GM18907 (cell line): ENCODE measurements around the gene STRIT1.

Source experiments
- ATAC-seq: cut with Tn5 transposase; IDR thresholded peaks from one replicate; pipeline ENCODE4 v1.9.1; 2021; ENCODE audit warnings: mild to moderate bottlenecking, moderate library complexity; ENCODE audit not compliant: unreplicated experiment

STRIT1 gene

DNA sequence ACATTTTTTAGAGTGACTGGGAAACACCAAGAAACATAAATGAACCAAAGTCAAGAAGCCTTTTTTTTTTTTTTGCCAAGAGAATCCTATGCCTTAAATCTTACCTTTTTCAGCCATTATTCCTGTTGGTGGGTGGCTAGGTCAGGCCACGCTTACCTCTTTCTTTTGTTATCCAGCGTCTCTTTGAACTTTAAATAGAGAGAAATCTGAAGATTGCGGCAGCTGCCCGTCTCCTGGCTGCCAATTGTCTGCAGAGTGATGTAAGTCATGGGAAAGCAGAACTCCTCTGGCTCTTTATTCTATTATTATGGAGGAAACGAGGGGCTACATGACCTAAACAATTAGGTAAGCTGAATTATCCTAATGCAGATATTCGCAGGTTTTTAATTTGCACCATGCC lies at the start of gene STRIT1:
TSS of gene STRIT1 (minus strand) at position 168 of the 400 bp plus-strand sequence.
- ATAC-seq = no peak

GRCh38 chr3:155342344-155342743 lies 48.9 kb upstream of the STRIT1 start:
- no peak for ATAC-seq

GRCh38 chr3:155339052-155339451 lies 45.6 kb upstream of the STRIT1 start:
- no peak for ATAC-seq

DNA sequence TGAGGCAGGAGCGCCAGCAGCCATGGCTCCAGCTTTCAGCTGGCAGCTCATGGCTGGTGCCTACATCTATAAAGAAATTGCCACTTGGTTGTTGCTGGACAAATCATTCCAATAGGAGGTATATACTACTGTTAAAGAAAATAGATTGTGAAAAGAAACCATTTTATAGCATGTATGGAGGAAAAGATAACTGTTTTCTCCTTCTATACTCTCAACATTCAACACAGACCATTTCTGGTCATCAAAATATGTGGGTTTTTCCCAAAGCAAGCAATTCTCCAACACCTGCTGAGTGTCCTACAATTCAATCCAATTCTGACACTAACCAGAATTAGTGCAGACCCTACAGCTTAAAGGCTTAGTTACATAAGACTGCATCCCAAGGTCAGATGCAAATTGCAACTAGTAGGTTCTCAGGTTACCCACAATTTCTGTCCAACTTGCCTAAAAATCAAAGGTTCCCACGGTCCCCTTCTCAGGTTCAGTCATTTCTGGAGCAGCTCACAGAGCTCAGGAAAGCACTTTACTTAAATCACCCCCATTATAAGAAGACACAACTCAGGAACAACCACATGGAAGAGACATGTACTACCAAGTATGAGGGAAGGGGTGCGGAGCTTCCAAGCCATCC lies 42.4 kb upstream of the STRIT1 start:
- ATAC-seq = peak; percentile 56

DNA sequence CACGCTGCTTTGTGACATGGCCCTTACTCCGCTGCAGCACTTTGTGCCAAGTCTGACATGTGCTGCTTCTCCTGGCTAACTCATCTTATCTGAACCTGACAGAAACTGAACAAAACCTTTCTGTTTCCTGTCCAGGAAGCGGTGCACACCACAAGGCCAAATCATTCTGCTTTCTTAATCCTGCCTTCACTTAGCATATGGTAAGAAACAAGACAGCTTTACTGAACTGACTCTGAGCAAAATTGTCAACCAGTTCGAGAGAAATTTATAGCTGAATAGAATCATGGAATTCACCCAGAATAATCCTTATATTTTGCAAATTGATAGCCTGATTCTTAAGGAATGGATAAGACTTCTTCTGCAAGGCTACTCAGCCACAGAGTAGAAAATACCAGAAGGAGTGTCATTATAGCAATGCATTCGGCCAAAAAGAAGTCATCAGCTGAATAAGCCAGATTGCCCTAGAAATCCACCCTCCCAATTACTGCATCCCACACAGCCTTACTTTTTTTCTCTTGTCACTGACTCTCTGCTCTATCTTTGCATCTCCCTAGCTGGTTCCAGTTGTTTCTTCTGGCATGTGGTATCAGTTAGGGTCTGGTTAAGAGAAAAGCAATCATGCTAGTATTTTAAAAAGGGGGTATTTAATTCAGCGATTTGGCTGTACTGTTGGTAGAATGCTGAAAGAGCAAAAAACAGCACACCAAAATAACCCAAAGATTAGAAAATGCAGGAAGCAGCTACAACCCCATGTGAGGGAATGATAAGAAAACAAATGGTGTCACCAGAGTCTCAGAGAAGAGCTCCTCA lies 41.6 kb upstream of the STRIT1 start:
- ATAC-seq = peak; percentile 89

DNA sequence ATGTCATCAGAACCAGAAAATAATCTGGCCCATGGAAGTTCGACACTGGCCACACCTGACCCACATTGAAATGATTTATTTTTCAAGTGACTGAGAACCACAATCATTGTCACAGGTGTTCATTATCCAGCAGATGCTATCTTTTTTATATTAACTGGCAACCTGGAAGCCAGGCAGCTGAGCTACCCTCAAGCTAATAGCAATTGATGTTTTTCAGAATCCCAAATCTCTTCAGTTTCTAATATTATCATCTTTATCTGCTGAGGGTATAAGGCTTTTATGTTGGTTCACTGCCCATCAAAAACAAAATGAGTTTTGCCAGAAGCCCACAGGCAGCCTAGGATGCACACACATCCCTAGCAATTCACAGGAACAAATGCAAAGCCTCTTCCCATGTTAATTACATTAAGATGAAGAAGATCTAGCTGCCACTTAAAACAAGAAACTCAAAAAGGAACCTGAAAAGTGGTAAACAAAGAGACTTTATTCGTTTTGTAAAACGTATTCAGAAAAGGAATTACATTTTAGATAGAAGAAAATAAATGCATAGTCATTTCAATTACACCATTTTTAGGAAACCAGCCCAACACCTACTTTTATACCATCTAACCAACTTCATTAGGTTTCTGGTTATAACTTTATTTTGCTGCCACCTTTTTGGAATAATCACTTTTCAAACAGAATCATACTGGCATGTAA lies 40.9 kb upstream of the STRIT1 start:
- ATAC-seq = no peak

DNA sequence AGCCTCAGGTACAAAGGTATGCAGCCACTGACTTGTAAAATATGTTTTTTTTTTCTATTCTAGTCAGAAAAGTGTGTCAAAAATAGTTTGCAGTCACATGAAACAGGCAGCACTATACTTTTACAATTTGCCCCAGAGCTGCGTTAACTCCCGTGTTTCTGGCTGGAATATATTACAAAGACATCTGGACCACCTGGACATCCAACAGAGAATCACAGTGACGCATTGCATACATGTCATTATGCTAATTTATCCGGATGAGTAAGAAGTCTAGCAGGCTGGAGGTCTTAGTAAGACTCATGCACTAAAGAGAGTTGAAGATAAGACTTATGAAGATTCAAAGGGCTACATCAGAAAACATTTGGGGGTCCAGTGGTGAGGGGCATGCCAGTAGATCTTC lies 39.2 kb upstream of the STRIT1 start:
- ATAC-seq = no peak

DNA sequence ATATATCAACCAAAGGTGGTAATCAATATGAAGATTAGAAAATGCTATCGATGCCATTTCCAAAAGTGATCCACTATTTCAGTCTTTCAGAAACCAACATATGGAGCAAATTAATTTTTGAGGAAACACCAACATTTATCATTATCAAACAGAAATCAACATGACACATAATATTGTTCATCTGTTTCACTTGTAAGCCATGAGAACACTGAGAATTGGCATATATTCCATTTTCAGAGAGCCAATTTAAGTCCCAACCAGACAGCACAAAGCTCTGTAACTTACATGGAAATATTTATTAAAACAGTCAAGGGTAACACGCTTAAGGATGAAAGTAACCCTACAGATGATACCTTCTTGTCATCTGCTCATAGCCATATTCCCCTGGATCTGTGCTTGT lies 37.6 kb upstream of the STRIT1 start:
- ATAC-seq = no peak

- ATAC-seq = no peak
These were observed 36.9 kb upstream of the STRIT1 start for GRCh38 chr3:155330370-155330769.

DNA sequence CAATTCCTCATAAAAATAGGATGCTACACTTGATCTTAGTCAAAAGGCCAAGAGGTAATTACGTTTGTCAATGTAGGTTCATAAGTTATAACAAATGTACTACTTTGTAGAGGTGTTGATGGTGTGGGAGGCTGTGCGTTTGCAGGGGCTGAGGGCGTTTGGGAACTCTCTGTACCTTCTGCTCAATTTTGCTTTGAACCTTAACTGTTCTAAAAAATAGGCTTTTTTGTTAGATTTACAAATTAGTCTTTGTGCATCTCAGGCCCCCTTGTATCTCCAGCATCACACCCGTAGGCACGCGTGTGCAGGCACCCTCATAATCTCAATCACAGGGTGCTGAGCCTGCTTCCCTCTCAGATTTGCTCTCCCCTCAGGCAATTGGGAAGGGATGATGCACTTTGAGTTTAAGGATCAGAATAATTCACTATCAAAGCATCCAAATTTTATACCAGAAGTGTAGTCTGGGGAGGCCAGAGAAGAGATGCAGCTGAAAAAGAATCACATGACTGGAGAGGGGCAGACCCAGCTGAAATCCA lies 36.1 kb upstream of the STRIT1 start:
- no peak for ATAC-seq

DNA sequence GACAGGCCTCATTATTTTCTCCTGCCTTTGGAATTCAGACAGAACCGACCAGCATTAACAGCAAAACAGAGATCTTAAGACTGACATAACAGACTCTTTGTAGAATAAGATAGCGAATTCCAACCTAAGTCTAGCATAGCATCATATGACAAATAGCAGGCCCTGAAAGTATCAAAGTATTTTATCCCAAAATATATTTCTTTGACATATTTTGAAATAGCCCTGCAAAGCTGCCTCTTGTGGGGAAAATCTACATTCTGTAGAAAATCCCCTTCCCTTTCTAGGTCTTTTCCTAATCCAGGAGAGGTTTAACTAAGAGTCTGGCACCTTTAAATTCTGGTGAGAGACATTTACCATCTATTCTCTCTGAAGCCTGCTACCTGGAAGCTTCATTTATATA lies 34.4 kb upstream of the STRIT1 start:
- ATAC-seq = no peak

GRCh38 chr3:155327430-155327829 lies 33.9 kb upstream of the STRIT1 start:
- no peak for ATAC-seq

- ATAC-seq = no peak
These were observed 33.4 kb upstream of the STRIT1 start for GRCh38 chr3:155326901-155327300.

DNA sequence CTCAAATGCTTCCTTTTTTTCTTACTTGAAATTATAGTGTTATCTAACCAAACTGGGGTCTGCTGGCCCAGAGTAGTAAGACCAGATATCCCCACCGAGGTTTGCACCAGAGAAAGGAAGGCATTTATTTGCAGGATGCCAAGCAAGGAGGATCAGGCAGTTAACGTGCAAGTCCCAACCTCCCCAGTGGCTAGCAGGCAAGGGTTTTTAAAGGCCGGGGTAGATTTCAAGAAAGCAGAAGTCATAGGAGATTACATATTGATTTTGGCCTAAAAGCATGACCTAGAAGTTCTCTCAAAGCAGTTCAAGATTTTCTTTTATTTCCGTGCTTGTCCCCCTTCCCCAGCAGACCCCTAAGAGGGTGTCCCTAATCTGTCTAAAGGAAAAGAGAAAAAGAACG lies 32.8 kb upstream of the STRIT1 start:
- no peak for ATAC-seq

DNA sequence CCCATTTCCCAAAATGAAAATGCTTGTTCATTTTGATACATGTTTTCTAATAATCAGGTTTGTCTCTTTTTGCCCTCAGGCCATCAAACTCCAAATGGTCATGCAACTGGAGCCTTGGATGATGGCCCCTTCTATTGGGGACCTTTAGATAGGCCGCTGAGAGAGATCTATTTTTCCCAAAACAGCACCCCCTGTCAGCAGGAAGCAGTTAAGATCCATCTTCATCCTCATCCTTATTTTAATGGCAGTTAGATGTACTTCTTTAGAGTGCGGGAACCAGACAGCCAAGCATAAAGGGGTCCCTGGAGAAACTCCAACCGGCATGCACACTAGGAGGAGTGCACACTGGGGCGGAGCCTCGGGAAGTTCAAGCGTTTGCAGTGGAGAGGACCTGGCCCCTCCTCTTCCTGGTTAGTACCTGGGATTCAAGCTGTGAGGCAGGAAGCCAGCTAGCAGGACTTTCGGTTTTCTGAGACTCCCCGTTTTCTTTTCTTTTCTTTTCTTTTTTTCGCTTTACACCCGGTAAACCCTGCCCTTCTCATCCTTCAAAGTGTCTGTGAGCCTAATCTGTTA lies 31.9 kb upstream of the STRIT1 start:
- ATAC-seq = no peak

DNA sequence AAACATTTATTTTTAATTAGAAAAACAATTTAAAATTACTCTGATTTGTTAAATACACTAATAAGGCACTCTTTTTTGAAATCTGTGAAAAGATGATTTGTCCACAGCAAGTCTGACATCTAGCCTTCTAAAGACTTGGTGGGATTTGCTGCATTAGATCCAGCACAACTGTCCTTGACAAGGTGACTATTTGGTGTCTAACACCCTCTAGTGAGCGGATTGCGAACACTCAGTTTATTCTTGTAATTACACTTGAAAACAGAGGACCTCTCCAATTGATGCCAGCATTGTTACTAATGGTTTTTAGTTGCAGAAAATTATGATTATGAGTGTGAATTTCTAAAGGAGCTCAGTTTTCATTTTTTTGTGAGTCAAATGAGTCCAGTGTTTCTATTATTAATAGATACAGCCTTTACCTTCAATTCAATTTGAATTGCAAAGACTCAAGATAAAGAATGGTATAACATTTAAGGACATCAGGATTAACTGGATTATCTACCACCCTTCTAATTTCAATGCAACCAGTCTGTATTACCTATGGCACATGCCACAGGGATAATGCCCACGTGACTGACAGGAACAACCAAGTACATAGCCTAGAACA lies 29.7 kb upstream of the STRIT1 start:
- ATAC-seq = peak; percentile 92

GRCh38 chr3:155321418-155321817 lies 27.9 kb upstream of the STRIT1 start:
- no peak for ATAC-seq

DNA sequence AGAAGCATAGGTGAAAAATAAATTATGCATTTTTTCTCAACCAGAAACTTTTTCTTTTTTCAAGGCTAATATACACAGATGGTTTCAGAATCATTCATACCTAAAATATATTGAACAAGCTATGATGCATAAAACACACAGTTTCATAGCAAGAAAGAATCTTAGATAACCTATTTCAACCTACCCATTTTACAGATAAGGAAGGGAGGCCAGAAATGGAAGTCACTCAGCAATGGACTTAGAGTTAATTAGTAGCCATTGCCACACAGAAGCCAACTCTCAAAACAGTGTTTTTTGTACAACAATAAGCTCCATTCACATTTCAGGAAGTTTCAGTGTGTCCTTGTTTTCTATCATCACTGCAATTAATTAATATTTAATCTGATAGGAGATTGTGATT lies 27.5 kb upstream of the STRIT1 start:
- ATAC-seq = no peak

GRCh38 chr3:155318740-155319139 lies 25.3 kb upstream of the STRIT1 start:
- ATAC-seq = no peak

DNA sequence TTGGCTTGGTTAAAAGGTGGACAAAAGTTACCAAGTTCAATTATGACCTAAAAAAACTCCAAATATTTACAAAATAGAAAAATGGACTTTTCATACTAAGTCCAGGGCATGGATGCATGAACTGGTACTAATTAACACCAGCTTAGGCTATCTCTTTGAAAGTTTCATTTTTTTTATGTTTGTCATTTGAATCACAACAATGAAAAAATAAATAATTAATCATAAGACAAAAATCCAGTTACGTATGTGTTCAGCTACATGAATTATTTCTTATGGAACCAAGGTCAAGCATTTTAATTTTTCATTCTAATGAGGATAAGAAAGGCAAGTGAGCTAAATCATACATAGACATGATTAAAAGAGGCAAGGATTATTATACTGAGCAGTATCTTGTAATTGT lies 23.7 kb upstream of the STRIT1 start:
- no peak for ATAC-seq

DNA sequence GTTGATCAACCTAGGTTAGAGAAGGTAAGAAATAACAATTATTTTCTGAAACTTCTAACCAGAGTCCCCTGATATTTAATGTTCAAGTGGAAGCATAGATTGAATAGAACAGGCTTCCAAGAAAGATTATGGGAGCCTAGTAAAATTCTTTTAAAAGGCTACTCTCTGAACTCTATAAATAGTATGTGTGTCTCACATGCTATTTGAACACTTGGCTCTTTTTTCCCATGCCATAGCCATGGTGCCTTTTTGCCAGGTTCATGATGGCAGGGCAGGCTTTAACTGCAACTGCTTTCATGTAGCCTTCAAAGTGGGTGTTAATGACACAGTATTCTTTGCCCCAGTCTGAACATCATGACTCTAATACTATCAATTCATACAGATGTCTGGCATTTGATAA lies 22.9 kb upstream of the STRIT1 start:
- ATAC-seq = no peak
